ENCODE results near the gene PITX2.

DNA sequence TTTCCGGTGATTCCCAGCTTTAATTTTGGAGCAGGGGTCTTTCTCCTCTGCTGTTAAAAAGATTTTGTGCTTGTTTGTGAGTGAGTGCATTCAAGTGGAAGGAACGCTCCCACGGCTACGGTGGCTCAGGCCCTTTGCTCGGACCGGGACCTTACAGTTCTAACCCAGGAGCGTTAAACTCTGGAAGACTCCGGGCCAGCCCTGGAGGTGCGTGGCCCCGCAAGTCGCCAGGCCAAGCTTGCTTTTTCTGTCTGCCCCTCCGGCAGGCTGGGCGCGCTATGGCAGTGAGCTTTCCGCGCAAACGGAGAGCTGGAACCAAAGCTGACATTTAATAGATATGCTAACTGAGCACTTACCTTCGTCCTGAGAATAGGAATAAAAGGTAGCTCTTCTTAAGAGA lies 18.3 kb upstream of the PITX2 start:
- no peak for TF ChIP-seq YY1 (IDR thresholded peaks at IDR 0.05; ENCODE audit: low read depth, low read length)
- TF ChIP-seq POLR2AphosphoS5 (IDR thresholded peaks at IDR 0.05; ENCODE audit: low read depth, low read length): no peak
- TF ChIP-seq EZH2 (IDR thresholded peaks at IDR 0.05; ENCODE audit: low read depth, low read length, severe bottlenecking): peak; percentile 57
- TF ChIP-seq SP1 (IDR thresholded peaks at IDR 0.05; ENCODE audit: low read depth, low read length): no peak
- TF ChIP-seq, protein P1, sequence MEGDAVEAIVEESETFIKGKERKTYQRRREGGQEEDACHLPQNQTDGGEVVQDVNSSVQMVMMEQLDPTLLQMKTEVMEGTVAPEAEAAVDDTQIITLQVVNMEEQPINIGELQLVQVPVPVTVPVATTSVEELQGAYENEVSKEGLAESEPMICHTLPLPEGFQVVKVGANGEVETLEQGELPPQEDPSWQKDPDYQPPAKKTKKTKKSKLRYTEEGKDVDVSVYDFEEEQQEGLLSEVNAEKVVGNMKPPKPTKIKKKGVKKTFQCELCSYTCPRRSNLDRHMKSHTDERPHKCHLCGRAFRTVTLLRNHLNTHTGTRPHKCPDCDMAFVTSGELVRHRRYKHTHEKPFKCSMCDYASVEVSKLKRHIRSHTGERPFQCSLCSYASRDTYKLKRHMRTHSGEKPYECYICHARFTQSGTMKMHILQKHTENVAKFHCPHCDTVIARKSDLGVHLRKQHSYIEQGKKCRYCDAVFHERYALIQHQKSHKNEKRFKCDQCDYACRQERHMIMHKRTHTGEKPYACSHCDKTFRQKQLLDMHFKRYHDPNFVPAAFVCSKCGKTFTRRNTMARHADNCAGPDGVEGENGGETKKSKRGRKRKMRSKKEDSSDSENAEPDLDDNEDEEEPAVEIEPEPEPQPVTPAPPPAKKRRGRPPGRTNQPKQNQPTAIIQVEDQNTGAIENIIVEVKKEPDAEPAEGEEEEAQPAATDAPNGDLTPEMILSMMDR (IDR thresholded peaks at IDR 0.05; ENCODE audit: control extremely low read depth in 1 of 3, insufficient read depth in 1 of 3, low read depth in 1 of 3, low read length in 3 of 3): no peak
- TF ChIP-seq EP300 (IDR thresholded peaks at IDR 0.05; ENCODE audit: borderline replicate concordance in 1 of 2, low read depth in 2 of 2, low read length in 2 of 2): no peak
- TF ChIP-seq PHF8 (conservative IDR thresholded peaks at IDR 0.05; ENCODE audit: low read depth, low read length): no peak
- no peak for TF ChIP-seq GABPA (IDR thresholded peaks at IDR 0.05; ENCODE audit: borderline replicate concordance, insufficient read depth, low read length)
- TF ChIP-seq SP2 (IDR thresholded peaks at IDR 0.05; ENCODE audit: low read length): no peak
- no peak for TF ChIP-seq CBX8 (IDR thresholded peaks at IDR 0.05; ENCODE audit: borderline replicate concordance, low read depth, low read length)
- TF ChIP-seq RAD21 (IDR thresholded peaks at IDR 0.05 in 1 of 2, conservative IDR thresholded peaks at IDR 0.05 in 1 of 2; ENCODE audit: low read depth in 2 of 2, low read length in 2 of 2): no peak
- no peak for TF ChIP-seq EGR1 (IDR thresholded peaks at IDR 0.05; ENCODE audit: borderline replicate concordance, low read depth, low read length)
- no peak for TF ChIP-seq CBX5 (IDR thresholded peaks at IDR 0.05; ENCODE audit: low read depth, low read length)
- no peak for TF ChIP-seq TBP (IDR thresholded peaks at IDR 0.05; ENCODE audit: low read depth, low read length)
